ENCODE results near the gene SLC14A1. TPM values are rescaled to one million over a fixed set of nuclear protein-coding genes. Genes with fewer than 3 reads are reported as not detected.

The SLC14A1 gene
- total RNA-seq, 3 donors from 2014 or later (not counting 1 experiment from before 2014, with no cell fraction given): 21.2 to 51.6 (median 42.2) TPM

- Histone ChIP-seq H3K4me1 (ENCODE audit: control insufficient read depth, insufficient read depth, low read length) (peaks cover 1% of the 10 kb centered on the region), H3K27ac (ENCODE audit: low read length) (no peak overlapping the region)
- H3K36me3 Mint-ChIP-seq: no peaks in the 10 kb centered on the region
Measured at GRCh38 chr18:45678850-45679249, 45.1 kb upstream of the SLC14A1 start.

GRCh38 chr18:45680066-45680690, 43.8 kb upstream of the SLC14A1 start:
- no peak for DNase-seq
- Mint-ChIP-seq H3K27ac (no peak overlapping the region), H3K36me3 (no peaks in the 10 kb centered on the region), H3K27me3 (ENCODE audit: low read depth in 2 of 2) (no peaks in the 10 kb centered on the region), H3K9me3 (no peaks in the 10 kb centered on the region), H3K4me3 (no peak overlapping the region), H3K4me1 (peaks cover 11 to 20% of the 10 kb centered on the region in 2 donors)
- ATAC-seq: no peak
- WGBS (ENCODE audit: insufficient coverage): 91% methylated on average over 5 of the region's 6 CpGs
- Histone ChIP-seq H3K4me1 (ENCODE audit: control insufficient read depth, insufficient read depth, low read length) (peaks cover 13% of the 10 kb centered on the region), H3K27ac (ENCODE audit: low read length) (no peak overlapping the region), H3K4me3 (ENCODE audit: low read length) (no peak overlapping the region), H3K9me3 (ENCODE audit: control insufficient read depth, insufficient read depth, low read length) (no peaks in the 10 kb centered on the region), H3K36me3 (ENCODE audit: control insufficient read depth, insufficient read depth, low read length) (no peaks in the 10 kb centered on the region), H3K27me3 (ENCODE audit: control insufficient read depth, insufficient read depth, low read length) (no peaks in the 10 kb centered on the region)
- intact Hi-C loops (cut with micrococcal nuclease): loop anchor here (10.0 kb wide), 1 partner anchor 655 kb away; a partner anchor contains a TSS
- TF ChIP-seq CTCF (IDR thresholded peaks at IDR 0.05): no peak

More at GRCh38 chr18:45678850-45679249, 45.1 kb upstream of the SLC14A1 start:
- Mint-ChIP-seq H3K4me3 (no peak overlapping the region), H3K9me3 (no peaks in the 10 kb centered on the region), H3K27ac (no peak overlapping the region), H3K4me1 (peaks cover 0 to 9% of the 10 kb centered on the region in 2 donors), H3K27me3 (ENCODE audit: low read depth in 2 of 2) (no peaks in the 10 kb centered on the region)
- ATAC-seq (no peak), DNase-seq (no peak)
- intact Hi-C loops (cut with micrococcal nuclease): no loop called here
- H3K9me3 ChIP-seq (ENCODE audit: control insufficient read depth, insufficient read depth, low read length): no peaks in the 10 kb centered on the region
- 17% methylated on average over 1 of the region's 1 CpG for WGBS (ENCODE audit: insufficient coverage)
- H3K27me3 ChIP-seq (ENCODE audit: control insufficient read depth, insufficient read depth, low read length): no peaks in the 10 kb centered on the region
- no peak overlapping the region for H3K4me3 ChIP-seq (ENCODE audit: low read length)
- no peaks in the 10 kb centered on the region for H3K36me3 ChIP-seq (ENCODE audit: control insufficient read depth, insufficient read depth, low read length)
- no peak for TF ChIP-seq CTCF (IDR thresholded peaks at IDR 0.05)

GRCh38 chr18:45682181-45682580, 41.8 kb upstream of the SLC14A1 start:
- Histone ChIP-seq H3K27me3 (ENCODE audit: control insufficient read depth, insufficient read depth, low read length) (no peaks in the 10 kb centered on the region), H3K4me1 (ENCODE audit: control insufficient read depth, insufficient read depth, low read length) (peaks cover 31% of the 10 kb centered on the region), H3K4me3 (ENCODE audit: low read length) (no peak overlapping the region), H3K9me3 (ENCODE audit: control insufficient read depth, insufficient read depth, low read length) (no peaks in the 10 kb centered on the region), H3K36me3 (ENCODE audit: control insufficient read depth, insufficient read depth, low read length) (no peaks in the 10 kb centered on the region), H3K27ac (ENCODE audit: low read length) (no peak overlapping the region)
- H3K27ac Mint-ChIP-seq: no peak overlapping the region
- 99% methylated on average over 8 of the region's 8 CpGs for WGBS (ENCODE audit: insufficient coverage)
- no peak for TF ChIP-seq CTCF (IDR thresholded peaks at IDR 0.05)
- no peak for DNase-seq
- no peaks in the 10 kb centered on the region for H3K27me3 Mint-ChIP-seq (ENCODE audit: low read depth in 2 of 2)
- intact Hi-C loops (cut with micrococcal nuclease): loop anchor here (10.0 kb wide), 1 partner anchor 653 kb away; a partner anchor contains a TSS
- no peak for ATAC-seq
- no peaks in the 10 kb centered on the region for H3K9me3 Mint-ChIP-seq
- no peaks in the 10 kb centered on the region for H3K36me3 Mint-ChIP-seq
- peaks cover 28 to 39% of the 10 kb centered on the region in 2 donors for H3K4me1 Mint-ChIP-seq
- H3K4me3 Mint-ChIP-seq: no peak overlapping the region

Measured in natural killer cell (primary cell).